Measurements from ENCODE around the gene EP300.
A peak's percentile ranks its signal among the peaks of the same experiment; 100 is the strongest.
"Not testable (repeated sequence)": the region's sequence is repeated elsewhere in the genome, so short reads cannot be mapped to it uniquely, and the experiment has no call there.

The EP300 gene

DNA sequence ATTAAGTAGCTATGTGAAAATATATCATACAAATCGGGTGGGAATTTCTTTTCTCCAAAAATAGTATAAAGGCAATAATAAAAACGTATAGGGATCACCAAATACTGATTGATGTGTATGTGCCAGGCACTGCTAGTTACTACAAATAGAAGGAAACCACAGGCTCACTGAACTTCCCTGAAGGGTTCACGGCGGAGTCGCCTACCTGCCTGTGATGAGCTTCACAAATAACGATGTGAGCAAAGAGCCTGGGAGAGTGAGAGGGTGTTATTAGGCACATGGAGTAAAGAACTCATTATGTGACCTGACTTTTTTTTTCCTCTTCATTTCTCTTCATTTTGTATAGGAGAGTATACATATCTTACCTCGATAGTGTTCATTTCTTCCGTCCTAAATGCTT, 76.8 kb downstream of the EP300 start:
- no peak for DNase-seq

DNA sequence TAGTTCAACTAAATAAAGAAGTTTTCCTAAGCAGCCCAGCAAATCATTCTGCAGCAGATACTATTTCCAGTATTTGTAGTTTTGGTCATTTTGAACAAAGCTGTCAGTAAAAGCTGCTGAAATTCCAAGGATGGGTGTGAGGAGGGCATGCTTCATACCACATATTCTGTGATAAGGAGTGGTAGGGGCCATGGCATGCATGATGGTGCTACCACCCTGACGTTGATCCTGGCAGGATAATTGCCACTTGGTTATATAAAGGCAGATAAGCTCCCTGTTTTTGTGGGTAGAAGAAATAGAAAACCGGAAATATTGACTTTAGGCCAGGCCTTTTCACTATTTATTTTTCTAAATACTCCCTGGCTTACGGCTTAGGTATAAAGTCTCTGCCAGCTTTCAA, 79.6 kb downstream of the EP300 start:
- DNase-seq, result no peak

DNA sequence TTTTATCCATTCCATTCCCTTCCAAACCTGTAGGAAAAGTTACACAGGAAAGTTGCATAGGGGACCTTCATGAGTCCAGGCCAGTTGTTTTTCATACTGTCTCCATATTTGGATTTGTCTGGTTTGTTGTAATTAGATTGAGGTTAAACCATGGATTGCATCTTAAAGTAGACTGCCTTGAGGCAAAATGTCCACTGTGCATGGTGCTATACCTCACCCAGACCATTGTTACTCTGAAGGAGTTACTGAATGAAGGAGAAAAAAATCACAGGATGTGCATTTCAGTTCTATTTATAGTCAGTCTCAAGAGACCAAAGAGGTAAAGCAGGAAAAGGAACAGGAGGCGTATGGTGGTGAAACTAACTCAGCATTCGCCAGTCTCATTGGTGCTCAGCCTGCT, 83.2 kb downstream of the EP300 start:
- no peak for DNase-seq

DNA sequence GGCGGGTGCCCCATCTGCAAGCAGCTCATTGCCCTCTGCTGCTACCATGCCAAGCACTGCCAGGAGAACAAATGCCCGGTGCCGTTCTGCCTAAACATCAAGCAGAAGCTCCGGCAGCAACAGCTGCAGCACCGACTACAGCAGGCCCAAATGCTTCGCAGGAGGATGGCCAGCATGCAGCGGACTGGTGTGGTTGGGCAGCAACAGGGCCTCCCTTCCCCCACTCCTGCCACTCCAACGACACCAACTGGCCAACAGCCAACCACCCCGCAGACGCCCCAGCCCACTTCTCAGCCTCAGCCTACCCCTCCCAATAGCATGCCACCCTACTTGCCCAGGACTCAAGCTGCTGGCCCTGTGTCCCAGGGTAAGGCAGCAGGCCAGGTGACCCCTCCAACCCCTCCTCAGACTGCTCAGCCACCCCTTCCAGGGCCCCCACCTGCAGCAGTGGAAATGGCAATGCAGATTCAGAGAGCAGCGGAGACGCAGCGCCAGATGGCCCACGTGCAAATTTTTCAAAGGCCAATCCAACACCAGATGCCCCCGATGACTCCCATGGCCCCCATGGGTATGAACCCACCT, 84.7 kb downstream of the EP300 start:
- no peak for DNase-seq

DNA sequence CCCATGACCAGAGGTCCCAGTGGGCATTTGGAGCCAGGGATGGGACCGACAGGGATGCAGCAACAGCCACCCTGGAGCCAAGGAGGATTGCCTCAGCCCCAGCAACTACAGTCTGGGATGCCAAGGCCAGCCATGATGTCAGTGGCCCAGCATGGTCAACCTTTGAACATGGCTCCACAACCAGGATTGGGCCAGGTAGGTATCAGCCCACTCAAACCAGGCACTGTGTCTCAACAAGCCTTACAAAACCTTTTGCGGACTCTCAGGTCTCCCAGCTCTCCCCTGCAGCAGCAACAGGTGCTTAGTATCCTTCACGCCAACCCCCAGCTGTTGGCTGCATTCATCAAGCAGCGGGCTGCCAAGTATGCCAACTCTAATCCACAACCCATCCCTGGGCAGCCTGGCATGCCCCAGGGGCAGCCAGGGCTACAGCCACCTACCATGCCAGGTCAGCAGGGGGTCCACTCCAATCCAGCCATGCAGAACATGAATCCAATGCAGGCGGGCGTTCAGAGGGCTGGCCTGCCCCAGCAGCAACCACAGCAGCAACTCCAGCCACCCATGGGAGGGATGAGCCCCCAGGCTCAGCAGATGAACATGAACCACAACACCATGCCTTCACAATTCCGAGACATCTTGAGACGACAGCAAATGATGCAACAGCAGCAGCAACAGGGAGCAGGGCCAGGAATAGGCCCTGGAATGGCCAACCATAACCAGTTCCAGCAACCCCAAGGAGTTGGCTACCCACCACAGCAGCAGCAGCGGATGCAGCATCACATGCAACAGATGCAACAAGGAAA, 85.4 kb downstream of the EP300 start:
- DNase-seq, result no peak

DNA sequence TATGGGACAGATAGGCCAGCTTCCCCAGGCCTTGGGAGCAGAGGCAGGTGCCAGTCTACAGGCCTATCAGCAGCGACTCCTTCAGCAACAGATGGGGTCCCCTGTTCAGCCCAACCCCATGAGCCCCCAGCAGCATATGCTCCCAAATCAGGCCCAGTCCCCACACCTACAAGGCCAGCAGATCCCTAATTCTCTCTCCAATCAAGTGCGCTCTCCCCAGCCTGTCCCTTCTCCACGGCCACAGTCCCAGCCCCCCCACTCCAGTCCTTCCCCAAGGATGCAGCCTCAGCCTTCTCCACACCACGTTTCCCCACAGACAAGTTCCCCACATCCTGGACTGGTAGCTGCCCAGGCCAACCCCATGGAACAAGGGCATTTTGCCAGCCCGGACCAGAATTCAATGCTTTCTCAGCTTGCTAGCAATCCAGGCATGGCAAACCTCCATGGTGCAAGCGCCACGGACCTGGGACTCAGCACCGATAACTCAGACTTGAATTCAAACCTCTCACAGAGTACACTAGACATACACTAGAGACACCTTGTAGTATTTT, 86.1 kb downstream of the EP300 start:
- DNase-seq, result no peak

DNA sequence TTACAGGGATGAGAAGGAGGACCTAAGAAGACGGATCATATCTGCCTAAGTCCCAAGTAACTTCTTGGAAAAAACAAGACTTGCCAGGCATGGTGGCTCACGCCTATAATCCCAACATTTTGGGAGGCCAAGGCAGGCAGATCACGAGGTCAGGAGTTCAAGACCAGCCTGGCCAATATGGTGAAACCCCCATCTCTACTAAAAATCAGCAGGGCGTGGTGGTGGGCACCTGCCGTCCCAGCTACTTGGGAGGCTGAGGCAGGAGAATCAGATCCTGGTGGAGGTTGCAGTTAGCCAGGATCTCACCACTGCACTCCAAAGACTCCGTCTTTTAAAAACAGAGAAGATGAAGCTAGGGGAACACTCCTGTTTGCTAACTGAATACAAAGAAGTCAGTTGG, 88.0 kb downstream of the EP300 start:
- not testable (repeated sequence) for DNase-seq

DNA sequence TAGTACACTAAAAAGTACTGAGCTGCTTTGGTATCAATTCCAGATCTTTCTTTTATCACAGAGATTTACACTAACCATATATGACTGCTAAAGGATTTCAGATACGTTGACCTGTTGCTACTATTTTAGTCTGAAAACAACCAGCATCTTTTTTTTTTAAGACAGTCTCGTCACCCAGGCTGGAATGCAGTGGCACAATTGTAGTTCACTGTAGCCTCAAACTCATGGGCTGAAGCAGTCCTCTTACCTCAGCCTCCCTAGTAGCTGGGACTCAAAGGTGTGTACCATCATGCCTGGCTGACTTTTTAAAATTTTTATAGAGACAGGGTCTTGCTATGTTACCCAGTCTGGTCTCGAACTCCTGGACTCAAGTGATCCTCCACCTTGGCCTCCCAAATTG, 88.5 kb downstream of the EP300 start:
- no peak for DNase-seq

DNA sequence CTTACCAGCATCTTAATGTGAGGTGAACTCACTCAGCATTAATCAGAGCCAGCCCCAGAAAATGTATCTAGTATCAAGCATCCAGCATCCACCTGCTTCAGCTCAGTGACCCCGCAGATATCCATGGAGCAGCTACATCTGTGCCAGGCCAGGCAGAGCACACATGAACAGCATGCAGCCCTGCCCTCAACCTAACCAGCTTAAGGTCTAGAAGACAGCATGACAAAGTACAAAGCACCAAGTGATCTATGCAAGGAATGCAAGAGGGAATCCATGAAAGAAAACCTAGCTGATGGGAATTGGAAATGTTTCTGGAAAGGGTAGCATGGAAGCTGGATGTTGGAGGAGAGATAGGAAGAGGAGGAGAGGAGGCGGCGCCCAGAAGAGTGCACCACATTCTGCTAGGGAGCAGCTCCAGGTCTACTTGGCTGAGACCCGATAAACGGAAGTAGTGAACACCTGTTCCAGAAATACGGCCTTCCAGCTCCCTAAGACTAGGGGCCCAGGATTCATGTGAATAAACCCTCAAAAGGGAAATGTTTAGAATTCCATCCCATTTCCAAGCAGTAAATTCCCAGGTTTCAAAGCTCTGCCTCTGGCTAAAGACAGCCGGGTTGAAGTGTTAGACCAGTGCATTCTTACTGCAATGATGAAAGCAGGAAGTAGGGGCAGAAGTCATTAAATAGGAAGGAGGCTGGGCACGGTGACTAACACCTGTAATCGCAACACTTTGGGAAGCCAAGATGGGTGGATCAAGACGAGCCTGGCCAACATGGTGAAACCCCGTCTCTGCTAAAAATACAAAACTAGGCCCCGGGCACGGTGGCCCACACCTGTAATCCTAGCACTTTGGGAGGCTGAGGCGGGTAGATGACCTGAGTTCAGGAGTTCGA, 89.2 kb downstream of the EP300 start:
- no peak for DNase-seq

DNA sequence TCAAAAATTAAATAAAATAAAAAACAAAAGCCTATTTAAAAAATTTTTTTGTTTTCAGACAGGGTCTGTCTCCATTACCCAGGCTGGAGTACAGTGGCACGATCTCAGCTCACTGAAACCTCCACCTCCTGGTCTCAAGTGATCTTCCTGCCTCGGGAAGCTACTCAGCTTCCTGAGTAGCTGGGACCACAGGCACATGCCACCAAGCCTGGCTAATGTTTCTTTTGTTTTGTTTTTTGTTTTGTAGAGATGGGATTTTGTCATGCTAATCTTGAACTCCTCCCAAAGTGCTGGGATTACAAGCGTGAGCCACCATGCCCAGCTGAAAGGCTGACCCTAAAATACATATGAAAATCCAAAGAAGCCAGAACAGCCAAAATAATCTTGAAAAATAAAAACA, 92.3 kb downstream of the EP300 start:
- no peak for DNase-seq

DNA sequence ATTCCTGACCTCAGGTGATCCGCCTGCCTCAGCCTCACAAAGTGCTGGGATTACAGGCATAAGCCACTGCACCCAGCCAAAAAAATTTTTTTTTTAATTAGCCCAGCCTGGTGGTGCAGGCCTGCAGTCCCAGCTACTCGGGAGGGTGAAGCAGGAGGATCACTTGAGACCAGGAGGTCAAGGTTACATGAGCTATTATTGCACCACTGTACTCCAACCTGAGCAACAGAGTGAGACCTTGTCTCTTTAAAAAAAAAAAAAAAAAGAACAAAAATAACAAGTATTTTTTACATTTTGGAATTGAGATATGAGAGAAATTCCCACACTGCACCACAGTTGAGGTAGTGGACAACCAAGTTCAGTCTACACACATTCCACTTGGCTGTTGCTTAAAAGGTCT, 99.1 kb downstream of the EP300 start:
- DNase-seq, result no peak

DNA sequence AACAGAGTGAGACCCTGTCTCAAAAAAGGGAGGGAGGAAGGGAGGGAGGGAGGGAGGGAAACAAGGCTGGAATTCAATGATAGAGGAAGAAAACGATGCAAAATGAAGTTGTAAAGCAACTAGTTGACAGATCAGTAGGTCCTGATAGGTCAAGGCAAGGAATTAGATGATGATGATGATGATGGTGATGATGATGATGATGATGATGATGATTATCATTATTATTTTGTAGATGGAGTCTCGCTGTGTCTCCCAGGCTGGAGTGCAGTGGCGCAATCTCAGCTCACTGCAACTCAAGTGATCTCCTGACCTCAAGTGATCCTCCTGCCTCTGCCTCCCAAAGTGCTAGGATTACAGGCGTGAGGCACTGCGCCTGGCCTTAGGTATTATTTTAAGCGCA, 101.4 kb downstream of the EP300 start:
- DNase-seq, result no peak

DNA sequence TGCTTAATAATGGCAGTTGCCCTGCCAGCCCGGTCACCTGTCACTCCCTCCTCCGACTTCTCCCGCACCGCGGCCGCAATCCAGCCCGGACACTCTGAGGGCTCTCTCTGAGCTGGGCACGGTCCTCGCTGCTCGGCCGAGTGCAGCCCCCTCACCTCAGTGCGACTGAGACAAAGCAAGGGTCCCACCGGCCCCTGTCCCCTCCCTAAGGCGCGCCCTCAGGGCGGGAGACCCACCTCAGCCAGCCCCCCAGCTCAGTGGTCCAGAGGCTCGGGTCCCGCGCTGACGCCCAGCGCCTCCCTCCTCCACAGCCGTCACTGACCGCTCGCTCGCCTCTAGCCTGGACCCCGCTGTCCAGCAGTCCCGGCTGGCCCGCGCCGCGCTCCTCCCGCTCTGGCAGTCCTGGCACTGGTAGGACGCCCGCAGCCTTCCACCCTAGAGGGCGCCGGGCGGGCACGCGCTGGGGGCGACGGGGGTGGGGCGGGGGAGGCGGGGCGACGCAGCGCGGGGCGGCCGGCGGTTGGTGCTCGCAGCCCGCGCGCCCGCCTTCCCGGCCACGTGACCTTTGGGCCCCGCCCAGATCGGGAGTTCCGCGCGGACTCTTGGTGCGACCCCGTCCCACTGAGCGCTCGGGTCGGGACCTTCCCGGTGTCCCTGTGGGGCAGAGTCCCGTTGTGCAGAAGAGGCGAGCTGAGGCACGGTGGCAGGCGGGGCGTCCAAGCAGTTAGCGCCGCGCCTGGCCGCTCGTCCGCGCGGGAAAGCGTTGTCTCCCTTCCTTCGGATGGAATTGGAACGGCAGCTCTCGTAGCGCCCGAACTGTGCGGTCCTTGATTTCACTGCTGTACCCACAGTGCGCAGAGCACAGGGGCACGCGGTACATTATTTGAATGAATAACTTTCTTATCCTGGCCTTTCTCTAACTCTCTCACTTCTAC, 104.9 kb downstream of the EP300 start:
- peak; percentile 87 for DNase-seq

DNA sequence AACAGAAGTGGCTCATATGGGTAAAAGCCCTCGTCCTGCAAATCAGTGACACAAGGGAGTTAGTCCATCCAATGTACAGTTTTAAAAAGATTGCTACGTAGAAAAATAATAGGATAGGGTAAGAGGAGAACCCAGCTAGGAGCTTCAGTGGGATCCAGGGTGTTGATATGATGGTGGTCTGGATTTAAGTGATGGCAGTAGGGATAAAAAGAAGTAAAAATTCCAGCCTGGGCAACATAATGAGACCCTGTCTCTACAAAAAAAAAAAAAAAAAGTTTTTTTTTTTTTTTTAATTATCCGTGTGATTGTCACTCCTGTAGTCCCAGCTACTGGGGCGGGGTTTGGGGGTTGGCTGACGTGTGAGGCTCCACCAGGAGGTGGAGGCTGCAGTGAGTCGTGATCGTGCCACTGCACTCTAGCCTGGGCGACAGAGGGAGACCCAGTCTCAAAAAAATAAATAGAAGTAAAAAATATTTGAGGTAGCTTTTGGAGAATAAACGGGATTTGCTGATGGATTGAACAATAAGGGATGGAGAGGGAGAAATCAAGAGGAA, 105.7 kb downstream of the EP300 start:
- DNase-seq, result peak; percentile 53

DNA sequence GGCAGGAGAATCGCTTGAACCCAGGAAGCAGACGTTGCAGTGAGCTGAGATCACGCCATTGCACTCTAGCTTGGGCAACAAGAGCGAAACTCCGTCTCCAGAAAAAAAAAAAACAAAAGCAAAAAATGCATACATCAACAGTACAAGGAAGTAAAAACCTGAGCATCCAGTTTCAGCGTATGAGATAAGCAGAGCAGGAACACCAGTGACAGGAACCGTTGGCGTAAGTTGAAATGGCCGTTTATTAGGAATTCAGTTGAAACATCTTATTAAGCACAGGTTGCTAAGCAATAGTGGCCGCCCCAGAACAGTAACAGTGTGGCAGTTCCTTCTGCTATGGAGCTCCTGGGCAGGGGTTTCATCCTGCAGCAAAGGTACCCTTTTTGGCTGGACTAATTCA, 108.7 kb downstream of the EP300 start:
- no peak for DNase-seq

DNA sequence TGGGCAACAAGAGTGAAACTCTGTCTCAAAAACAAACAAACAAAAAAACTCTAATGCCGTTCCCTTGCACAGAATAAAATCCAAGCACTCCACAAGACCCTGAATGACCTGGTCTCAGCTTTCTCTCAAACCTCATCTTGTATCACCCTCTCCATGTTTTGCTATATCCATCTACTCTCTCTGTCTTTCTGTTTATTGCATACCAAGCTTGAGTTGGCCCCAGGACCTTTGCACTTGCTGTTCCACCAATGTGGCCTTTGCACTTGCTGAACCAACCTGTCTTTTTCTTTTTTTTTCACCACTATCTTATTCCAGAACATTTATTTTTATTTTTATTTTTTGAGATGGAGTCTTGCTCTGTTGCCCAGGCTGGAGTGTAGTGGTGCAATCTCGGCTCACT, 110.7 kb downstream of the EP300 start:
- DNase-seq, result no peak

DNA sequence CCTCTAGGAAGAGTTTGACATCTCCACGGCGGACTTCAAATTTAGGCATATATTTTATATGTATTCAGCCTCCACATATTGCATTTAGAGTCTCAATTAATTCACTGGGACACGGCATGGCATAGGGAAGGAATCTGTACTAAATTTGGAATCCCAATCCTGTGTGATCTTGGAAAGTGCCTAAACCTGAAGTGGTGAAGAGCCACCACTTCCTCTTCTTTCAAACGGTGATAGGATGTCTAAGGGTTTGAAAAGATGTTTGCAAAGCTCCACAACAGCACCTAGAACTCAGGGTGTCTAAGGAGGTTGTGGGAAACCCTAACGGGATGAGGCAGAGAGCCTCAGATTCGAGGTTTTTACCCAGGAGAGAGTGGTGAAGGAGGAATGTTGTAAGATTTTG, 111.7 kb downstream of the EP300 start:
- no peak for DNase-seq

DNA sequence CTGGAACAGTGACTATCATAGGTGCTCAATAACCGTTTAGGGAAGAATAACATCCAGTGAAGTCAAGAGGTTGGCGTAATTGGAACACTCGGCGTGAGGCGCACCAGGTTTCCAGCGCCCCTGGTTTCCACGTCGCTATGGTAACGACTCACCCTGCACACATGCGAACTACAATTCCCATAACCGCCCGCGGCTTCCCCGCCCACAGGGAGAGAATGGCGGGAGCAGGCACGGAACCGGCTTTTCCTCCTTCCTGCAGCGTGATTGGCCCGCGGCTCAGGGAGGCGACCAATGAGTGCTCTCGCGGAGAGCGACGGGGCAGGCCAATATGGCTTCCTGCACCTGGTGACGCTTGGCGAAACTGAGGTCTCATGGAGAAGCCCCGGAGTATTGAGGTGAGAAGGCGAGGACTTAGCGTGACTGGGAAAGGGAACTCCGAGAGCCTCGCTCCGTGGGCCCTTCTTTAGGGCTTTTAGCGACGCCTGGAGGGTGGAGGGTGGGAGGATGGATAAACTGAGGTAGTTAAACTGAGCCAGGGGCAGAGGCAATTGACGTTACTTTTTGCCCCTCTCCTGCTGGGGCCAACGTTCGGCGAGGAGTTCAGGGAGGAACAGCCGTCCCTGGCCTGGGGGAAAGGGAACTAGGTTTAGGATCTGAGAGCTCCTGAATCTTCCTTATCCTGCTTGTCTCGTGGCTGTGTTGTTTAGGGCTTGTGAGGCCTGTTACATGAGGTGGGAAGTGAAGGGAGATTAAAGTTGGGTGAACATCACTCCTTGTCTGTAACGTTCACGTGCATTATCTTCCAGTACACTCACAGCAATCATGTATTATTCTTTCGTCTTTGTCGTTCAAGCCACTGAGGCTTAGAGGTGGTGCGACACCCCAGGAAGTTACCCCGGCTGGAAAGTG, 112.9 kb downstream of the EP300 start, which contains the start of gene L3MBTL2:
Gene L3MBTL2 (plus strand): TSS at position 321 of the 909 bp plus-strand sequence. CDS start 51 bp downstream, at position 372.
- peak; percentile 99 for DNase-seq

DNA sequence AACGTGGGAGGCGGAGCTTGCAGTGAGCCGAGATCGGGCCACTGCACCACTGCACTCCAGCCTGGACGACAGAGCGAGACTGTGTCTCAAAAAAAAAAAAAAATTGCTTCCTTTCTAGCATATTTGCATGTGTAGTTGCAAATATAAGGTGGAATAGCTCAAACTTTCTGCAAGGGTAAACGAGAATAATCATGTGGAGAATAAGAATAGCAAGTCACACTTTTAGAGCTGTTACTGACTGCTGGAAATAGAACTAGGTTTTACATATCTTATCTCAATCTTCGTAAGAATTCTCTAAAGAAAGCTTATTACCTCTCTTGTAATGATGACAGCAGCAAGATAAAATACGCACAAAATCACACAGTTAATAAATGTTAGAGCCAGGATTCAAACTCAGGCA, 114.3 kb downstream of the EP300 start:
- DNase-seq, result no peak

DNA sequence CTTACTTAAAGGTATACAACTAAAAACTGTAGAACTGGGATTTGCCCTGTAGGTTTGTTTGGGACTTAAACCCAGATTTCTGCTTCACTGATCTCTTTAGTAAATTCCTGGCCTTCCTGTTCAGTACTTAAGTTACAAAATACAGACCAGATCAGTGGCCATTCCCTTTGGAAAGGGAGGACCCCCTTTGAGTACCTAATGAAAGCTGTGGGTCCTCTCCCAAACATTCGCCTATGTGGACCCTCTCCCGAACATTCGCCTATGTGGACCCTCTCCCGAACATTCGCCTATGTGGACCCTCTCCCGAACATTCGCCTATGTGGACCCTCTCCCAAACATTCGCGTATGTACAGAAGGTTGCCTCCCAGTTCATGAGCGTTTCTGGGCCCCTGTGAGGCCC, 123.0 kb downstream of the EP300 start:
- no peak for DNase-seq

DNA sequence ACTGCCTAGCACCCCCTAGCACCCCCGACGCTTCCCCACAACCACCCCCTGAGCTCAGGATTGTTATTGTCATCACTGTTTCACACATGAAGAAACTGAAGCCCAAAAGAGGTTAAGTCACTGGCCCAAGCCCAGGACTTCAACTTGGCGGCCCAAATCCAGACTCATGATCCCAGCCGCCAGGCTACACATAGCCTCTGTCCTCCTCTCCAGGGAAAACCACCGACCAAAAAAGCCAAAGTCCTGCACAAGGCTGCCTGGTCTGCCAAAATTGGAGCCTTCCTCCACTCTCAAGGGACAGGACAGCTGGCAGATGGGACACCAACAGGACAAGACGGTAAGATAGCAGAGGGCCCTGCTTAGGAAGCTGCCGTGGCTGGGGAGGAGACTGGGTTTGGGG, 123.5 kb downstream of the EP300 start:
- DNase-seq, result no peak

Data from activated T-cell treated with anti-CD3 and anti-CD28 coated beads, Interleukin-2, amount 50 U/mL, for 1 hour (primary cell).